ENCODE measurements around the gene SLX4. TPM values are rescaled to one million over a fixed set of nuclear protein-coding genes. Genes with fewer than 3 reads are reported as not detected.

The SLX4 gene
- total RNA-seq, 4 donors from 2014 or later: 3.1 to 5.6 (median 3.9) TPM

- peaks cover 0 to 48% (median 0%) of the 10 kb centered on the region in 3 donors for H3K36me3 ChIP-seq
- WGBS, 2 donors: 87 to 94% methylated on average over 9 to 10 of the region's 11 CpGs
- no peak overlapping the region for H3K4me3 ChIP-seq
- intact Hi-C loops (cut with DNase I): no loop called here
- TF ChIP-seq CTCF (IDR thresholded peaks at IDR 0.05): no peak
- TF ChIP-seq POLR2A (IDR thresholded peaks at IDR 0.05): no peak
- H3K4me1 ChIP-seq: peaks cover 0 to 13% (median 7%) of the 10 kb centered on the region in 3 donors
- no peaks in the 10 kb centered on the region for H3K9me3 ChIP-seq
- no peak overlapping the region for H3K27ac ChIP-seq
- no peak for DNase-seq
- H3K27me3 ChIP-seq: no peaks in the 10 kb centered on the region
These were observed 5.0 kb downstream of the SLX4 start for GRCh38 chr16:3606441-3606840.

- Histone ChIP-seq H3K4me3 (no peak overlapping the region), H3K36me3 (peaks cover 0 to 76% (median 5%) of the 10 kb centered on the region in 3 donors), H3K4me1 (no peaks in the 10 kb centered on the region), H3K9me3 (no peaks in the 10 kb centered on the region), H3K27me3 (no peaks in the 10 kb centered on the region), H3K27ac (no peak overlapping the region)
- WGBS, 2 donors: 80 to 97% methylated on average over 1 to 6 of the region's 7 CpGs
- TF ChIP-seq POLR2A (IDR thresholded peaks at IDR 0.05) (no peak), CTCF (IDR thresholded peaks at IDR 0.05) (no peak)
- no peak for DNase-seq
- intact Hi-C loops (cut with DNase I): no loop called here
These were observed 9.1 kb downstream of the SLX4 start for GRCh38 chr16:3602320-3602653.

- no peak for TF ChIP-seq POLR2A (IDR thresholded peaks at IDR 0.05)
- no peak for TF ChIP-seq CTCF (IDR thresholded peaks at IDR 0.05)
- Histone ChIP-seq H3K4me3 (no peak overlapping the region), H3K9me3 (no peaks in the 10 kb centered on the region), H3K4me1 (no peaks in the 10 kb centered on the region), H3K27me3 (no peaks in the 10 kb centered on the region), H3K36me3 (peaks cover 0 to 79% (median 5%) of the 10 kb centered on the region in 3 donors), H3K27ac (no peak overlapping the region)
- WGBS, 2 donors: 85 to 86% methylated on average over 9 to 11 of the region's 13 CpGs
- no peak for DNase-seq
- intact Hi-C loops (cut with DNase I): no loop called here
These were observed 9.6 kb downstream of the SLX4 start for GRCh38 chr16:3601614-3602319.

GRCh38 chr16:3599922-3600321 is 11.5 kb downstream of the SLX4 start:
- Histone ChIP-seq H3K27ac (no peak overlapping the region), H3K36me3 (peaks cover 0 to 81% (median 5%) of the 10 kb centered on the region in 3 donors), H3K4me1 (no peaks in the 10 kb centered on the region), H3K27me3 (no peaks in the 10 kb centered on the region), H3K9me3 (no peaks in the 10 kb centered on the region), H3K4me3 (no peak overlapping the region)
- intact Hi-C loops (cut with DNase I): no loop called here
- WGBS, 2 donors: 100% methylated on average over 1 to 4 of the region's 4 CpGs
- TF ChIP-seq CTCF (IDR thresholded peaks at IDR 0.05) (no peak), POLR2A (IDR thresholded peaks at IDR 0.05) (no peak)
- no peak for DNase-seq

- Histone ChIP-seq H3K27me3 (no peaks in the 10 kb centered on the region), H3K4me1 (no peaks in the 10 kb centered on the region), H3K4me3 (no peak overlapping the region), H3K36me3 (peaks cover 0 to 80% (median 5%) of the 10 kb centered on the region in 3 donors), H3K9me3 (no peaks in the 10 kb centered on the region), H3K27ac (no peak overlapping the region)
- intact Hi-C loops (cut with DNase I): no loop called here
- no peak for DNase-seq
- WGBS, 2 donors: 66 to 88% methylated on average over 3 to 8 of the region's 8 CpGs
- TF ChIP-seq POLR2A (IDR thresholded peaks at IDR 0.05) (no peak), CTCF (IDR thresholded peaks at IDR 0.05) (no peak)
These were observed 12.3 kb downstream of the SLX4 start for GRCh38 chr16:3599121-3599520.
